AG04450 (cell line): ENCODE measurements around the gene UFD1. TPM values are rescaled to one million over a fixed set of nuclear protein-coding genes. Genes with fewer than 3 reads are reported as not detected.
"Not testable (repeated sequence)": the region's sequence is repeated elsewhere in the genome, so short reads cannot be mapped to it uniquely, and the experiment has no call there.

Experiments
- CTCF ChIA-PET: fragments of 300-600, 350-600 bp; formaldehyde crosslinking; extraction: SDS; loops from one replicate; lab custom pipeline; 2022; ENCODE audit warnings: antibody characterized with exemption, inconsistent platforms; lab: Charles Lee
- POLR2A ChIA-PET: fragments of 350-600 bp; formaldehyde crosslinking; extraction: SDS; loops from one replicate; lab custom pipeline; 2021; ENCODE audit warnings: antibody characterized with exemption, inconsistent platforms; lab: Yijun Ruan, JAX
- DNase-seq: peaks from one replicate; pipeline ENCODE4 v3.0.0-alpha.2; 2011; ENCODE audit warnings: low read depth, low spot score
- H3K27ac ChIP-seq: one replicate; pipeline ENCODE4 v1.5.1; 2012; ENCODE audit warnings: low read depth, low read length, control low read depth
- H3K27me3 ChIP-seq: one replicate; pipeline ENCODE4 v1.6.0; 2012; ENCODE audit warnings: low read length; ENCODE audit not compliant: control insufficient read depth, insufficient read depth
- H3K4me3 ChIP-seq: 2 replicates; pipeline ENCODE4 v1.5.1; 2011; ENCODE audit warnings: mild to moderate bottlenecking, low read depth, low read length, control low read depth
- H3K9me3 ChIP-seq: 2 replicates; pipeline ENCODE4 v1.5.1; 2012; ENCODE audit warnings: low read length; ENCODE audit not compliant: control insufficient read depth, insufficient read depth
- CTCF ChIP-seq: IDR thresholded peaks from 2 replicates; pipeline ENCODE4 v1.5.1; 2011; ENCODE audit warnings: low read depth, low read length, control low read depth, inconsistent platforms
- polyA plus RNA-seq: library from polyadenylated mRNA; depleted of rRNA; stranded (reverse); fragments of >200 nt; gene quantifications from 2 replicates; pipeline ENCODE4 v1.2.3, GENCODE V29; 2011

Gene UFD1
- polyA plus RNA-seq, 1 experiment, result 87.3 TPM

GRCh38 chr22:19448076-19448607 is 30.9 kb downstream of the UFD1 start:
- CTCF ChIA-PET, result interaction anchor here (0.6 to 1.5 kb wide), 3 partner anchors 30 to 268 kb away, joined by 3 to 5 read pairs (median 5); no protein-coding TSS in a partner anchor
- Histone ChIP-seq H3K27me3 (no peaks in the 10 kb centered on the region), H3K4me3 (peak overlapping the region; percentile 80), H3K27ac (peak overlapping the region; percentile 65), H3K9me3 (no peaks in the 10 kb centered on the region)
- no peak for DNase-seq
- no peak for TF ChIP-seq CTCF
- POLR2A ChIA-PET, result no interaction called here

- Histone ChIP-seq H3K9me3 (no peaks in the 10 kb centered on the region), H3K4me3 (peak within 1 kb of the TSS; percentile 80), H3K27ac (peak within 1 kb of the TSS; percentile 65), H3K27me3 (no peaks in the 10 kb centered on the region)
- POLR2A ChIA-PET, result no interaction called here
- peak; percentile 75 for DNase-seq
- TF ChIP-seq CTCF, result no peak
- CTCF ChIA-PET, result interaction anchor here (0.6 to 1.5 kb wide), 4 partner anchors 16 to 268 kb away, joined by 3 to 5 read pairs (median 4); no protein-coding TSS in a partner anchor
These were observed 31.5 kb downstream of the UFD1 start, which contains the start of gene C22orf39 for GRCh38 chr22:19447330-19448075. TSS of gene C22orf39 (minus strand) at chr22:19447711. CDS start at chr22:19447688, 23 bp downstream.

- POLR2A ChIA-PET, result interaction anchor here (1.5 kb wide), 1 partner anchor 15 kb away, joined by 3 read pairs; the partner anchor contains the start of gene HIRA
- Histone ChIP-seq H3K4me3 (peak overlapping the region; percentile 80), H3K27me3 (no peaks in the 10 kb centered on the region), H3K27ac (peak overlapping the region; percentile 21), H3K9me3 (no peaks in the 10 kb centered on the region)
- CTCF ChIA-PET, result interaction anchor here (0.6 to 1.5 kb wide), 3 partner anchors 16 to 267 kb away, joined by 3 to 5 read pairs (median 5); no protein-coding TSS in a partner anchor
- DNase-seq, result no peak
- no peak for TF ChIP-seq CTCF
These were observed 32.2 kb downstream of the UFD1 start for GRCh38 chr22:19446603-19447329.

GRCh38 chr22:19445279-19445982 is 33.6 kb downstream of the UFD1 start:
- not testable (repeated sequence) for H3K27me3 ChIP-seq, H3K4me3 ChIP-seq, H3K27ac ChIP-seq, DNase-seq, H3K9me3 ChIP-seq
- CTCF ChIA-PET, result interaction anchor here (0.7 to 1.1 kb wide), 2 partner anchors 17 to 150 kb away, joined by 3 read pairs; no protein-coding TSS in a partner anchor
- POLR2A ChIA-PET, result interaction anchor here (1.4 to 1.5 kb wide), 2 partner anchors 14 to 34 kb away, joined by 3 read pairs; partner anchors contain the start of genes CDC45 and HIRA
